OCI-LY7 (cell line): Measurements from ENCODE around the gene SCLY. TPM values are rescaled to one million over a fixed set of nuclear protein-coding genes. Genes with fewer than 3 reads are reported as not detected.

Source experiments
- BruUV-seq: library from RNA; stranded (reverse); fragments of 400-500 nt; replicated peaks from 2 replicates; lab custom pipeline; 2021; lab: Mats Ljungman, UMichigan
- CTCF ChIA-PET: fragments of 300-600 bp; sonication (Branson Sonifier 250); formaldehyde crosslinking; loops from one replicate; lab custom pipeline; 2022; ENCODE audit warnings: antibody characterized with exemption; ENCODE audit not compliant: unreplicated experiment; lab: Charles Lee
- POLR2A ChIA-PET: fragments of 300-600 bp; sonication (Branson Sonifier 250); formaldehyde crosslinking; loops from one replicate; lab custom pipeline; 2022; ENCODE audit warnings: antibody characterized with exemption; lab: Charles Lee
- DNase-seq: peaks from one replicate; pipeline ENCODE4 v3.0.0-alpha.2; 2015; ENCODE audit warnings: low spot score
- H2AFZ ChIP-seq: fragments of 200-600 bp; sonication (generic), shearing (Covaris generic); 2 replicates; pipeline ENCODE4 v1.6.1; 2014; ENCODE audit warnings: mild to moderate bottlenecking, antibody characterized with exemption, low read length, moderate library complexity
- H3K27ac ChIP-seq: fragments of 200-600 bp; sonication (generic); 2 replicates; pipeline ENCODE4 v1.5.1; 2014; ENCODE audit warnings: mixed run types, low read depth, mild to moderate bottlenecking, moderate library complexity, low read length, inconsistent platforms; ENCODE audit not compliant: poor library complexity, severe bottlenecking
- H3K36me3 ChIP-seq: fragments of 200-600 bp; sonication (generic); 2 replicates; pipeline ENCODE4 v1.6.1; 2014; ENCODE audit warnings: mild to moderate bottlenecking, antibody characterized with exemption, low read length, moderate library complexity, mixed read lengths; ENCODE audit not compliant: insufficient read depth
- H3K4me1 ChIP-seq: fragments of 200-600 bp; sonication (generic); 2 replicates; pipeline ENCODE4 v1.5.1; 2014; ENCODE audit warnings: mild to moderate bottlenecking, low read length; ENCODE audit not compliant: insufficient read depth, poor library complexity, severe bottlenecking
- H3K4me2 ChIP-seq: fragments of 200-600 bp; sonication (generic); 2 replicates; pipeline ENCODE4 v1.6.1; 2014; ENCODE audit warnings: mild to moderate bottlenecking, low read length
- H3K4me3 ChIP-seq: fragments of 200-600 bp; sonication (generic); 2 replicates; pipeline ENCODE4 v1.5.1; 2014; ENCODE audit warnings: mild to moderate bottlenecking, low read depth, low read length; ENCODE audit not compliant: poor library complexity, severe bottlenecking
- H3K79me2 ChIP-seq: fragments of 200-600 bp; sonication (generic); 2 replicates; pipeline ENCODE4 v1.6.1; 2016; ENCODE audit warnings: low read depth, mild to moderate bottlenecking, low read length, moderate library complexity, mixed read lengths; ENCODE audit not compliant: insufficient read depth
- H3K9me2 ChIP-seq: fragments of 200-600 bp; sonication (generic); 2 replicates; pipeline ENCODE4 v1.6.1; 2016; ENCODE audit warnings: mild to moderate bottlenecking, low read length, mixed read lengths; ENCODE audit not compliant: insufficient read depth
- H3K9me3 ChIP-seq: fragments of 200-600 bp; sonication (generic); 2 replicates; pipeline ENCODE4 v1.6.1; 2014; ENCODE audit warnings: mild to moderate bottlenecking, mixed run types, low read length, mixed read lengths
- H4K20me1 ChIP-seq: fragments of 200-600 bp; sonication (generic); 2 replicates; pipeline ENCODE4 v1.6.1; 2014; ENCODE audit warnings: mild to moderate bottlenecking, antibody characterized with exemption, low read length, moderate library complexity, mixed read lengths; ENCODE audit not compliant: insufficient read depth
- CTCF ChIP-seq: fragments of 200-600 bp; sonication (generic); conservative IDR thresholded peaks from 2 replicates; pipeline ENCODE4 v1.5.1; 2014; ENCODE audit warnings: mild to moderate bottlenecking, antibody characterized with exemption, low read length, moderate library complexity, mixed read lengths
- EZH2phosphoT487 ChIP-seq: fragments of 200-600 bp; sonication (generic); IDR thresholded peaks from 2 replicates; pipeline ENCODE4 v1.6.1; 2018; ENCODE audit warnings: low read depth, borderline replicate concordance, mild to moderate bottlenecking, mixed run types, antibody characterized with exemption, low read length, moderate library complexity, mixed read lengths
- intact Hi-C: fragments of 100-400 bp; cut with micrococcal nuclease; formaldehyde crosslinking; loops from one replicate; pipeline ENCODE4 v1.10.0; 2022; ENCODE audit not compliant: unreplicated experiment
- total RNA-seq, 2 experiments: library from RNA; depleted of rRNA in 1 of 2; stranded (reverse); fragments of >200 nt in 1 of 2; shearing (Covaris generic) in 1 of 2; gene quantifications; 2 replicates each; pipeline ENCODE4 v1.2.3, GENCODE V29; 2014 to 2022

SCLY gene
- total RNA-seq, 2 experiments from 2014 or later, result 29.9 to 41.7 TPM

- intact Hi-C loops, result no loop called here
- H3K9me2 ChIP-seq, result no peaks in the 10 kb centered on the region
- no peak for DNase-seq
- no peaks in the 10 kb centered on the region for H3K4me1 ChIP-seq
- no peaks in the 10 kb centered on the region for H3K79me2 ChIP-seq
- no TSS peak for BruUV-seq
- H3K4me3 ChIP-seq, result no peak overlapping the region
- no peak overlapping the region for H3K27ac ChIP-seq
- H3K36me3 ChIP-seq, result no peaks in the 10 kb centered on the region
- no peaks in the 10 kb centered on the region for H3K9me3 ChIP-seq
- no peak overlapping the region for H2AFZ ChIP-seq
- ChIA-PET CTCF (interaction anchor here (0.5 kb wide), 1 partner anchor 397 kb away, joined by 3 read pairs; no protein-coding TSS in a partner anchor), POLR2A (no interaction called here)
- H4K20me1 ChIP-seq, result no peaks in the 10 kb centered on the region
- no peak overlapping the region for H3K4me2 ChIP-seq
- TF ChIP-seq EZH2phosphoT487 (no peak), CTCF (no peak)
These were observed 19.9 kb upstream of the SCLY start for GRCh38 chr2:238040918-238041317.

- POLR2A ChIA-PET, result interaction anchor here (0.5 to 1.5 kb wide), 2 partner anchors 13 to 149 kb away, joined by 3 to 6 read pairs; no protein-coding TSS in a partner anchor
- DNase-seq, result no peak
- no peak for TF ChIP-seq EZH2phosphoT487
- no peak for TF ChIP-seq CTCF
- intact Hi-C loops, result no loop called here
- H3K9me3 ChIP-seq, result no peaks in the 10 kb centered on the region
- CTCF ChIA-PET, result no interaction called here
- no peaks in the 10 kb centered on the region for H3K4me1 ChIP-seq
- H4K20me1 ChIP-seq, result no peaks in the 10 kb centered on the region
- no peaks in the 10 kb centered on the region for H3K79me2 ChIP-seq
- H3K36me3 ChIP-seq, result no peaks in the 10 kb centered on the region
- no peaks in the 10 kb centered on the region for H3K9me2 ChIP-seq
- H3K4me3 ChIP-seq, result no peak overlapping the region
- no TSS peak for BruUV-seq
- H3K4me2 ChIP-seq, result no peak overlapping the region
- no peak overlapping the region for H2AFZ ChIP-seq
- H3K27ac ChIP-seq, result no peak overlapping the region
These were observed 18.7 kb upstream of the SCLY start for GRCh38 chr2:238042090-238042489.

- TF ChIP-seq CTCF (no peak), EZH2phosphoT487 (no peak)
- H3K4me2 ChIP-seq, result no peak overlapping the region
- DNase-seq, result no peak
These were observed 17.8 kb upstream of the SCLY start for GRCh38 chr2:238042849-238043584.

More at GRCh38 chr2:238042849-238043584, 17.8 kb upstream of the SCLY start:
- no peaks in the 10 kb centered on the region for H3K36me3 ChIP-seq
- H3K9me2 ChIP-seq, result no peaks in the 10 kb centered on the region
- H4K20me1 ChIP-seq, result no peaks in the 10 kb centered on the region
- H2AFZ ChIP-seq, result no peak overlapping the region
- no peaks in the 10 kb centered on the region for H3K9me3 ChIP-seq
- BruUV-seq, result no TSS peak
- CTCF ChIA-PET, result no interaction called here
- POLR2A ChIA-PET, result interaction anchor here (0.6 to 1.5 kb wide), 2 partner anchors 14 to 49 kb away, joined by 3 read pairs; no protein-coding TSS in a partner anchor
- intact Hi-C loops, result no loop called here
- H3K79me2 ChIP-seq, result no peaks in the 10 kb centered on the region
- H3K27ac ChIP-seq, result no peak overlapping the region
- H3K4me3 ChIP-seq, result no peak overlapping the region
- no peaks in the 10 kb centered on the region for H3K4me1 ChIP-seq
